Suprapubic skin (tissue), 4 donors: ENCODE results near the gene HMGCLL1.

Experiments
- EP300 ChIP-seq: sonication (generic); formaldehyde crosslinking; IDR thresholded peaks from one replicate; pipeline ENCODE4 v1.6.1; 2017; ENCODE audit warnings: antibody characterized with exemption
- POLR2A ChIP-seq, 2 donors: fragments of 450-650 bp; IDR thresholded peaks; one replicate each; pipeline ENCODE4 v1.6.1; 2017; ENCODE audit warnings: antibody characterized with exemption in 2 of 2, mild to moderate bottlenecking in 2 of 2, moderate library complexity in 2 of 2
- POLR2AphosphoS5 ChIP-seq, 3 donors: sonication (generic); formaldehyde crosslinking; IDR thresholded peaks; one replicate each; pipeline ENCODE4 v1.6.1; 2017; ENCODE audit warnings: antibody characterized with exemption in 3 of 3
- TF ChIP-seq, protein P1 (sequence below), 2 donors: fragments of 200-600 bp in 1 of 2; fragments of 450-650 bp in 1 of 2; sonication (generic) in 1 of 2; IDR thresholded peaks; one replicate each; pipeline ENCODE4 v1.5.1; 2016 to 2019; ENCODE audit warnings: antibody characterized with exemption in 2 of 2, mild to moderate bottlenecking in 1 of 2, moderate library complexity in 1 of 2

DNA sequence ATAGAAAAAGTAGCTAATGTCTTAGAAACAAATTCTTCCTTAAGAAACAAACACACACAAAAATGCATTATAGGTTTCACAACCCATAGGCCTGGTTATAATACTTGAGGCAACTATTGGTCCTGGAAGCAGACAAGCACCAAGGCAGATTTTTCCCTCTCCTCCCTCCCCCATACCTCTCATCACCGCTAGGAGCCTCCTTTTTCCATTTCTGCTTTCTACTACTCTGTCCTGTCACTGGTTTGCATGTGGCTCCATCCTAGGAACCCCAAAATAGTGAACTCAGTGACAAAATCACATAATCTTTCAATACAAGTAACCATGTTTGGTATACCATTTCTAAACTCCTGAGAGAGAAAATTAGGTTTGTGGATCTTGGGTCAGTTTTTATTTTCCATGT is 66.1 kb downstream of the HMGCLL1 start:
- no peak for TF ChIP-seq POLR2A (IDR thresholded peaks at IDR 0.05)
- TF ChIP-seq, protein P1, sequence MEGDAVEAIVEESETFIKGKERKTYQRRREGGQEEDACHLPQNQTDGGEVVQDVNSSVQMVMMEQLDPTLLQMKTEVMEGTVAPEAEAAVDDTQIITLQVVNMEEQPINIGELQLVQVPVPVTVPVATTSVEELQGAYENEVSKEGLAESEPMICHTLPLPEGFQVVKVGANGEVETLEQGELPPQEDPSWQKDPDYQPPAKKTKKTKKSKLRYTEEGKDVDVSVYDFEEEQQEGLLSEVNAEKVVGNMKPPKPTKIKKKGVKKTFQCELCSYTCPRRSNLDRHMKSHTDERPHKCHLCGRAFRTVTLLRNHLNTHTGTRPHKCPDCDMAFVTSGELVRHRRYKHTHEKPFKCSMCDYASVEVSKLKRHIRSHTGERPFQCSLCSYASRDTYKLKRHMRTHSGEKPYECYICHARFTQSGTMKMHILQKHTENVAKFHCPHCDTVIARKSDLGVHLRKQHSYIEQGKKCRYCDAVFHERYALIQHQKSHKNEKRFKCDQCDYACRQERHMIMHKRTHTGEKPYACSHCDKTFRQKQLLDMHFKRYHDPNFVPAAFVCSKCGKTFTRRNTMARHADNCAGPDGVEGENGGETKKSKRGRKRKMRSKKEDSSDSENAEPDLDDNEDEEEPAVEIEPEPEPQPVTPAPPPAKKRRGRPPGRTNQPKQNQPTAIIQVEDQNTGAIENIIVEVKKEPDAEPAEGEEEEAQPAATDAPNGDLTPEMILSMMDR (IDR thresholded peaks at IDR 0.05) = no peak
- TF ChIP-seq EP300 = no peak
- no peak for TF ChIP-seq POLR2AphosphoS5 (IDR thresholded peaks at IDR 0.05)
